Measurements from ENCODE around the gene HSD11B1L. TPM values are rescaled to one million over a fixed set of nuclear protein-coding genes. Genes with fewer than 3 reads are reported as not detected.
A peak's percentile ranks its signal among the peaks of the same experiment; 100 is the strongest.
"Not testable (repeated sequence)": the region's sequence is repeated elsewhere in the genome, so short reads cannot be mapped to it uniquely, and the experiment has no call there.

Gene HSD11B1L
- total RNA-seq, 2 donors from 2014 or later = 3.8 to 4.0 TPM

DNA sequence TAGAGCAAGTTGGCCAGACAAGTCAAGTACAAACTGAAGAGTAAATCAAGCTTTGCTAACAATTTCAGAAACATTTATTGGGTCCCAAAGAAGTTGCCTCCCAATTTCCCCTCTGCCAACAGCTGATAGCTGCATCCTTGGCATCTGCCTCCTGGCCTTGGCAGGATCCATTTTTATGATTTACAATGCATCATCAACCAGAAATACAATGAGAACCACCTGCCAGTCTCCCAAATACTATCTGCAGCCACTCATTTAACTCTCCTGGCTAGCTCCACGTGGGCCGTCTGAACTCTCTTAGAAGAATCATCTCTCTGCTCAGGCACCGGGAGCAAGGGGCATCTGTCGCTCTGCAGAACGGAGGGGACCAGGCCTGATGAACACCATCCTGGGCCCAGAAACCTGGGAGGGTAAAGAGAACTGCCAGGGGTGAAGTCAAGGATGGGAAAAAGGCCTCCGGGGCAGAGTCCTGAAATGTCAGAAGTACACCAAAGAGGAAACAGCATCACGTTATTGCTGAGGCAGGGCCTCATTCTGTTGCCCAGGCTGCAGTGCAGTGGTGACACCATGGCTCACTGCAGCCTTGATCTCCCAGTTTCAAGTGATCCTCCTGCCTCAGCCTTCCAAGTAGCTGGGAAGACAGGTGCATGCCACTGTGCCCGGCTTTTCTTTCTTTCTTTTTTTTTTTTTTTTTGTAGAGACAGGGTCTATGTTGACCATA is 36.5 kb downstream of the HSD11B1L start:
- no peak for DNase-seq (ENCODE audit: low spot score)
- intact Hi-C loops (cut with DNase I) = no loop called here

- intact Hi-C loops (cut with DNase I) = no loop called here
- DNase-seq (ENCODE audit: low spot score) = peak; percentile 76
These were observed 37.3 kb downstream of the HSD11B1L start for GRCh38 chr19:5718037-5718578.

DNA sequence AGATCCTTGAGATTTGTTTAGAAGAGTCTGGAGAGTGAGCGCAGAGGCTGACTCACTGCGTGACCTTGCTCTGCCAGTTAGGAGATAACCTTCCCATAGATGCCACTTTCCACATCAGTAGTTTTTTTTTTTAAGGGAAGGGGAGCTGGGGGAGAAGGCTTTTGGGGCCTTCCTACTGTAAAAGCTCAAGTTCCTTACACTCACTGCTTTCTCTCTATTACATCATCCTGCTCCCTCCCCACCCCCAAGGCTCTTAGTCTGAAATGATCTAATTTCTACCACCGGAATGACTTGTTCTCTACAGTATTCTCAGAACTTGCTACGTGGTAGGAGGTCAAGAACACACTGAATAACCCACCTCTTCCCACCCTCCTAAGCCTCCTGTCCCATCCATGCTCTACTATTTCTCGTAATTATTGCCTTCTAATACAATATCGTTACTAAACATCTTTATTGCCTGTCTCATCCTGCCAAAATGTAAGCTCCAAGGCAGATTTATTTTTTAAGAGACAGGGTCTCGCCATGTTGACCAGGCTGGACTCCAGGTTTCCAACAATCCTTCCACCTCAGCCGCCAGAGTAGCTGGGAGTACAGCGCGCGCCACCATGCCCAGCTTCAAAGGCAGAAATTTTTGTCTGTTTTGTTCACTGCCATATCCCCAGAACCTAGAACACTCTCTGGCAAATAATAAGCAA is 37.9 kb downstream of the HSD11B1L start:
- DNase-seq (ENCODE audit: low spot score) = no peak
- intact Hi-C loops (cut with DNase I) = no loop called here

- DNase-seq (ENCODE audit: low spot score) = no peak
- intact Hi-C loops (cut with DNase I) = no loop called here
These were observed 38.6 kb downstream of the HSD11B1L start for GRCh38 chr19:5719274-5719960.

GRCh38 chr19:5719961-5720790 is 39.3 kb downstream of the HSD11B1L start, which contains the start of the genes CATSPERD and LONP1:
Gene CATSPERD (plus strand): TSS chr19:5720637. CDS start chr19:5720738, 101 bp downstream.
Gene LONP1 (minus strand): TSS chr19:5720146. CDS start chr19:5720132, 14 bp downstream.
- intact Hi-C loops (cut with DNase I) = no loop called here
- peak; percentile 100 for DNase-seq (ENCODE audit: low spot score)

- DNase-seq (ENCODE audit: low spot score) = no peak
- intact Hi-C loops (cut with DNase I) = no loop called here
These were observed 46.7 kb downstream of the HSD11B1L start for GRCh38 chr19:5727453-5728050.

GRCh38 chr19:5733172-5733571 is 52.3 kb downstream of the HSD11B1L start:
- DNase-seq (ENCODE audit: low spot score); intact Hi-C loops (cut with DNase I): not testable (repeated sequence)

Other genes with a start within 250 kb of the HSD11B1L start
- gene ZNRF4, start 225.6 kb upstream of the HSD11B1L start, total RNA-seq = not detected
- gene TINCR, start 113.1 kb upstream of the HSD11B1L start, total RNA-seq = under 1 TPM; 0.42 to 0.43 TPM
- gene SAFB2, start 58.3 kb upstream of the HSD11B1L start, total RNA-seq = 10 to 100 TPM; 50.9 to 57.3 TPM
- 10 to 100 TPM; 49.4 to 50.5 TPM for gene SAFB, start 57.9 kb upstream of the HSD11B1L start, total RNA-seq
- 10 to 100 TPM; 54.1 to 54.4 TPM for gene MICOS13, start 511 bp upstream of the HSD11B1L start, total RNA-seq
- 100 to 1,000 TPM; 525 to 575 TPM for gene RPL36, start 9.3 kb downstream of the HSD11B1L start, total RNA-seq
- gene LONP1, start 39.1 kb downstream of the HSD11B1L start, total RNA-seq = 10 to 100 TPM; 34.8 to 40.4 TPM
- not detected for gene CATSPERD, start 39.6 kb downstream of the HSD11B1L start, total RNA-seq
- 1 to 10 TPM in 1 of 2 donors, under 1 TPM in 1; 1.00 to 2.2 TPM for gene PRR22, start 103.7 kb downstream of the HSD11B1L start, total RNA-seq
- 10 to 100 TPM; 19.1 to 27.6 TPM for gene DUS3L, start 110.1 kb downstream of the HSD11B1L start, total RNA-seq
- under 1 TPM in 1 of 2 donors, not detected in 1; 0.52 TPM for gene NRTN, start 124.0 kb downstream of the HSD11B1L start, total RNA-seq
- gene FUT6, start 158.7 kb downstream of the HSD11B1L start, total RNA-seq = not detected
- gene FUT3, start 170.4 kb downstream of the HSD11B1L start, total RNA-seq = not detected
- gene FUT5, start 189.5 kb downstream of the HSD11B1L start, total RNA-seq = not detected
- gene NDUFA11, start 222.8 kb downstream of the HSD11B1L start, total RNA-seq = 100 to 1,000 TPM; 161 to 193 TPM
- 1 to 10 TPM; 2.4 to 5.0 TPM for gene VMAC, start 223.8 kb downstream of the HSD11B1L start, total RNA-seq
- 1 to 10 TPM; 3.8 to 8.5 TPM for gene CAPS, start 233.2 kb downstream of the HSD11B1L start, total RNA-seq